Suprapubic skin (tissue), 4 donors: ENCODE data around the gene COX4I2.

Experiments
- CTCF ChIP-seq, 2 donors: fragments of 200-600 bp in 1 of 2; fragments of 450-650 bp in 1 of 2; sonication (generic) in 1 of 2; IDR thresholded peaks; one replicate each; pipeline ENCODE4 v1.5.1; 2016 to 2019; ENCODE audit warnings: antibody characterized with exemption in 2 of 2, mild to moderate bottlenecking in 1 of 2, moderate library complexity in 1 of 2
- EP300 ChIP-seq: sonication (generic); formaldehyde crosslinking; IDR thresholded peaks from one replicate; pipeline ENCODE4 v1.6.1; 2017; ENCODE audit warnings: antibody characterized with exemption
- POLR2A ChIP-seq, 2 donors: fragments of 450-650 bp; IDR thresholded peaks; one replicate each; pipeline ENCODE4 v1.6.1; 2017; ENCODE audit warnings: antibody characterized with exemption in 2 of 2, mild to moderate bottlenecking in 2 of 2, moderate library complexity in 2 of 2
- POLR2AphosphoS5 ChIP-seq, 3 donors: sonication (generic); formaldehyde crosslinking; IDR thresholded peaks; one replicate each; pipeline ENCODE4 v1.6.1; 2017; ENCODE audit warnings: antibody characterized with exemption in 3 of 3

- TF ChIP-seq CTCF (IDR thresholded peaks at IDR 0.05), result no peak
- no peak for TF ChIP-seq POLR2A (IDR thresholded peaks at IDR 0.05)
- TF ChIP-seq EP300, result no peak
- TF ChIP-seq POLR2AphosphoS5 (IDR thresholded peaks at IDR 0.05), result no peak
Measured at GRCh38 chr20:31641391-31641790, 3.7 kb downstream of the COX4I2 start.
